Measurements from ENCODE around the gene MREG. TPM values are rescaled to one million over a fixed set of nuclear protein-coding genes. Genes with fewer than 3 reads are reported as not detected.

The MREG gene
- total and polyA plus RNA-seq, 9 of the 15 experiments (the other 6 are each of a cell fraction or from before 2014, with no cell fraction given): 0.77 to 3.8 (median 2.3) TPM

DNA sequence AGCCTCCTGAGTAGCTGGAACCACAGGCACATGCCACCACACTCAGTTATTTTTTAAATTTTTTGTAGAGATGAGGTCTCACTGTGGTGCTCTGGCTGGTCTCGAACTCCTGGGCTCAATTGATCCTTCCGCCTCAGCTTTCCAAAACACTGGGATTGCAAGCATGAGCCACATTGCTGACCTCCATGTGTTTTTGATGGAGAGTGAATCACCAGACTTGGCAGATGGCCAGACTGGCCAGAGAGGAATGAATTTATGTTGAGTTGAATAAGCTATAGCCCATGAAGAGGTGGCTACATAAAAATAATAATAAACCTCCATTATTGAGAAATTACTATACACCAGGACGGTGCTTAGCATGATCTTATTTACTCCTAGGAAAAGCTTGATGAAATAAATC is 91.5 kb downstream of the MREG start (continued):
- TF ChIP-seq NFIX (CRISPR knock-in tag; IDR thresholded peaks at IDR 0.05; ENCODE audit: low read depth): 0 out of 2 replicates have a peak, but pooled peaks have one; percentile 7
- TF ChIP-seq, protein P1, sequence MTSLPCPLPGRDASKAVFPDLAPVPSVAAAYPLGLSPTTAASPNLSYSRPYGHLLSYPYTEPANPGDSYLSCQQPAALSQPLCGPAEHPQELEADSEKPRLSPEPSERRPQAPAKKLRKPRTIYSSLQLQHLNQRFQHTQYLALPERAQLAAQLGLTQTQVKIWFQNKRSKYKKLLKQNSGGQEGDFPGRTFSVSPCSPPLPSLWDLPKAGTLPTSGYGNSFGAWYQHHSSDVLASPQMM (CRISPR knock-in tag; IDR thresholded peaks at IDR 0.05): no peak
- 0 out of 2 replicates have a peak, but pooled peaks have one; percentile 17 for TF ChIP-seq JUN (IDR thresholded peaks at IDR 0.05; ENCODE audit: borderline replicate concordance, low read depth, low read length)
- TF ChIP-seq JUN (CRISPR knock-in tag; IDR thresholded peaks at IDR 0.05; ENCODE audit: borderline replicate concordance): no peak
- peak; percentile 93 for TF ChIP-seq NFIC (IDR thresholded peaks at IDR 0.05)

- intact Hi-C loops (cut with micrococcal nuclease) (loop anchor here (1.0 to 5.0 kb wide), 4 partner anchors 90 to 958 kb away; no protein-coding TSS in a partner anchor), in situ Hi-C loops (cut with MboI) (no loop called here)
- Histone ChIP-seq H3K79me2 (ENCODE audit: control insufficient read depth, insufficient read depth, low read length) (no peaks in the 10 kb centered on the region), H3K4me1 (replicated peaks in 1 of 2; ENCODE audit: control insufficient read depth in 2 of 2, insufficient read depth in 2 of 2, low read length in 2 of 2) (no peaks in the 10 kb centered on the region; a peak in 1 of 5 replicates), H3K9me3 (replicated peaks; ENCODE audit: control insufficient read depth, insufficient read depth, low read depth, low read length) (no peaks in the 10 kb centered on the region), H3K36me3 (ENCODE audit: control insufficient read depth, insufficient read depth, low read length) (no peaks in the 10 kb centered on the region), H3K4me3 (no peak overlapping the region), H3K9me1 (ENCODE audit: control insufficient read depth, insufficient read depth, low read length) (no peaks in the 10 kb centered on the region), H3K4me2 (ENCODE audit: insufficient read depth, low read length) (no peak overlapping the region), H3K9ac (ENCODE audit: insufficient read depth in 1 of 2, low read depth in 2 of 2, low read length in 2 of 2) (no peak overlapping the region), H4K20me1 (replicated peaks; ENCODE audit: control insufficient read depth, insufficient read depth, low read length) (no peaks in the 10 kb centered on the region), H3K27me3 (ENCODE audit: control insufficient read depth in 2 of 2, insufficient read depth in 2 of 2, low read length in 2 of 2) (no peaks in the 10 kb centered on the region), H3K27ac (ENCODE audit: extremely low read depth, low read depth, low read length) (no peak overlapping the region), H2AFZ (ENCODE audit: low read depth, low read length) (0 out of 2 replicates have a peak overlapping the region, but pooled peaks have one; percentile 23)
- peak; percentile 99 for ATAC-seq
- ChIA-PET CTCF (ENCODE audit: low intra/inter-chr PET ratio) (interaction anchor here (0.5 to 0.6 kb wide), 2 partner anchors 11 to 319 kb away, joined by 3 read pairs; no protein-coding TSS in a partner anchor), POLR2A (no interaction called here)
- FAIRE-seq: peak; percentile 89
- DNase-seq (ENCODE audit: extremely low read depth in 1 of 4, low spot score in 3 of 4): peak; percentile 37 to 71 (median 38)
- no TSS peak for BruUV-seq (replicated peaks)
- WGBS (ENCODE audit: insufficient coverage, low coverage, missing lambda C conversion rate): 32% methylated on average over 8 of the region's 8 CpGs
- peak; percentile 90 to 91 for TF ChIP-seq RAD21 (CRISPR knock-in tag; conservative IDR thresholded peaks at IDR 0.05 in 1 of 2, IDR thresholded peaks at IDR 0.05 in 1 of 2)
- peak; percentile 59; the same call in 1 of the 2 replicates for TF ChIP-seq ARID2 (IDR thresholded peaks at IDR 0.05)
- no peak for TF ChIP-seq MCM2 (IDR thresholded peaks at IDR 0.05; ENCODE audit: low read depth)
- TF ChIP-seq, protein P2, sequence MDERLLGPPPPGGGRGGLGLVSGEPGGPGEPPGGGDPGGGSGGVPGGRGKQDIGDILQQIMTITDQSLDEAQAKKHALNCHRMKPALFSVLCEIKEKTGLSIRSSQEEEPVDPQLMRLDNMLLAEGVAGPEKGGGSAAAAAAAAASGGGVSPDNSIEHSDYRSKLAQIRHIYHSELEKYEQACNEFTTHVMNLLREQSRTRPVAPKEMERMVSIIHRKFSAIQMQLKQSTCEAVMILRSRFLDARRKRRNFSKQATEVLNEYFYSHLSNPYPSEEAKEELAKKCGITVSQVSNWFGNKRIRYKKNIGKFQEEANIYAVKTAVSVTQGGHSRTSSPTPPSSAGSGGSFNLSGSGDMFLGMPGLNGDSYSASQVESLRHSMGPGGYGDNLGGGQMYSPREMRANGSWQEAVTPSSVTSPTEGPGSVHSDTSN (CRISPR knock-in tag; IDR thresholded peaks at IDR 0.05; ENCODE audit: low read depth): no peak
- TF ChIP-seq, protein P2 (tag; conservative IDR thresholded peaks at IDR 0.05; ENCODE audit: low read depth): 0 out of 2 replicates have a peak, but pooled peaks have one; percentile 16
- no peak for TF ChIP-seq BCLAF1 (IDR thresholded peaks at IDR 0.05; ENCODE audit: borderline replicate concordance in 1 of 2, control insufficient read depth in 1 of 2, low read depth in 2 of 2, low read length in 1 of 2)
- no peak for TF ChIP-seq ZBTB8A (IDR thresholded peaks at IDR 0.05; ENCODE audit: partially characterized antibody)
Observed at GRCh38 chr2:215920244-215921100, 92.9 kb downstream of the MREG start.

All from K562 (cell line).